Measurements from ENCODE around the gene LRRC49.
"Not testable (repeated sequence)": the region's sequence is repeated elsewhere in the genome, so short reads cannot be mapped to it uniquely, and the experiment has no call there.

The LRRC49 gene

DNA sequence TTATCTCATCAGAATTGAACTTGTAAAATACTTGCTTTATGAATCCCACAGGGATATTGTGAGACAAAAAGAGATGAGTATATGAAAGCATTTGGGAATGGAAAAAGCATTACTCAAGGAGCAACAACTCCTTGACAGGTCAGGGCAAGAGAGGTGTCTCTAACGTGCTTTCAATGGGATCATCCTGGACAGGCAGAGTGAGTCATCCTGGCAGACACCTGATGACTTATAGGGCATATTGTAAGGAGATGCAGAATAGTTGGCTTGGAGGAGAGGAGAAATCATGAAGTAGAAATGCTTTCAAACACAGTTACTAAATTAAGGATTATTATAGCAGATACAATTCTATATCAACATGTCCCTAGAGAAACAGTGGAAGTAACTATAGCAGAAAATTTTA lies 150.7 kb downstream of the LRRC49 start:
- H3K9ac ChIP-seq (ENCODE audit: insufficient read length), result no peak overlapping the region
- no peak for DNase-seq (ENCODE audit: low read depth, low spot score)
- H3K9me3 ChIP-seq (ENCODE audit: low read depth, low read length), result no peaks in the 10 kb centered on the region
- no peak overlapping the region for H3K4me3 ChIP-seq
- TF ChIP-seq FOXP2 (optimal IDR thresholded peaks at IDR 0.05; ENCODE audit: control extremely low read depth, extremely low read length, insufficient read depth) (no peak), POLR2AphosphoS5 (IDR thresholded peaks at IDR 0.05; ENCODE audit: borderline replicate concordance, low read depth, low read length) (no peak), EZH2 (IDR thresholded peaks at IDR 0.05) (no peak)
- no peaks in the 10 kb centered on the region for H3K36me3 ChIP-seq (ENCODE audit: insufficient read depth, low read length)
- H3K27ac ChIP-seq, result no peak overlapping the region

DNA sequence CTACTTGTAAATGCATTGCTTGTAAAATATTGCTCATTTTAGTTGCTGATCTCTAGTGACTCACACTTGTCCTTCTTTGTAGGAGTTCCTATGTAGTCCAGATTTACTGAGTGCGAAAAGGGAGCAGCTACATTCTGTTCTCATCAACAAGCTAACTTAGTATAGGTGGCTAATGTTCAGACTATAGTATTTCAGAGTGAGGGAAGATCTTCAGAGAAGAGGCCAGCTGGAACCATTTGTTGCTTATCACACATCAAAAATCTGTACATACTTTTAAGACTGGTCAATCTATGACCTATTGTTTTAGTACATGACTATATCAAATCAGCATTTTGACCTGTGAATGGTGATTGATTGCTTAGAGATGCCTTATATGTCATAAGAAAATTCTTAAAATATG lies 151.4 kb downstream of the LRRC49 start:
- DNase-seq (ENCODE audit: low read depth, low spot score), result no peak
- Histone ChIP-seq H3K27ac (no peak overlapping the region), H3K9ac (ENCODE audit: insufficient read length) (no peak overlapping the region), H3K36me3 (ENCODE audit: insufficient read depth, low read length) (no peaks in the 10 kb centered on the region), H3K9me3 (ENCODE audit: low read depth, low read length) (no peaks in the 10 kb centered on the region), H3K4me3 (no peak overlapping the region)
- TF ChIP-seq EZH2 (IDR thresholded peaks at IDR 0.05), result no peak
- TF ChIP-seq FOXP2 (optimal IDR thresholded peaks at IDR 0.05; ENCODE audit: control extremely low read depth, extremely low read length, insufficient read depth), result no peak
- TF ChIP-seq POLR2AphosphoS5 (IDR thresholded peaks at IDR 0.05; ENCODE audit: borderline replicate concordance, low read depth, low read length), result no peak

DNA sequence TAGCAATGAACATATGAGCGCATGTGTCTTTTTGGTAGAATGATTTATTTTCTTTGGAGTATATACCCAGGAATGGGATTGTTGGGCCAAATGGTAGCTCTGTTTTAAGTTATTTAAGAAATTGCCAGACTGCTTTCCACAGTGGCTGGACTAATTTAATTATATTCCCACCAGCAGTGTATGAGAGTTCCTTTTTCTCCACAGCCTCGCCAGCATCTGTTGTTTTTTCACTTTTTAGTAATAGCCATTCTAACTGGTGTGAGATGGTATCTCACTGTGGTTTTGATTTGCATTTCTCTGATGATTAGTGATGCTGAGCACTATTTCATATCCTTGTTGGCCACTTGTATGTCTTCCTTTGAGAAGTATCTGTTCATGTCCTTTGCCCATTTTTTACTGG lies 153.5 kb downstream of the LRRC49 start:
- H3K4me3 ChIP-seq; DNase-seq (ENCODE audit: low read depth, low spot score); H3K36me3 ChIP-seq (ENCODE audit: insufficient read depth, low read length); H3K9ac ChIP-seq (ENCODE audit: insufficient read length); H3K9me3 ChIP-seq (ENCODE audit: low read depth, low read length); H3K27ac ChIP-seq: not testable (repeated sequence)

DNA sequence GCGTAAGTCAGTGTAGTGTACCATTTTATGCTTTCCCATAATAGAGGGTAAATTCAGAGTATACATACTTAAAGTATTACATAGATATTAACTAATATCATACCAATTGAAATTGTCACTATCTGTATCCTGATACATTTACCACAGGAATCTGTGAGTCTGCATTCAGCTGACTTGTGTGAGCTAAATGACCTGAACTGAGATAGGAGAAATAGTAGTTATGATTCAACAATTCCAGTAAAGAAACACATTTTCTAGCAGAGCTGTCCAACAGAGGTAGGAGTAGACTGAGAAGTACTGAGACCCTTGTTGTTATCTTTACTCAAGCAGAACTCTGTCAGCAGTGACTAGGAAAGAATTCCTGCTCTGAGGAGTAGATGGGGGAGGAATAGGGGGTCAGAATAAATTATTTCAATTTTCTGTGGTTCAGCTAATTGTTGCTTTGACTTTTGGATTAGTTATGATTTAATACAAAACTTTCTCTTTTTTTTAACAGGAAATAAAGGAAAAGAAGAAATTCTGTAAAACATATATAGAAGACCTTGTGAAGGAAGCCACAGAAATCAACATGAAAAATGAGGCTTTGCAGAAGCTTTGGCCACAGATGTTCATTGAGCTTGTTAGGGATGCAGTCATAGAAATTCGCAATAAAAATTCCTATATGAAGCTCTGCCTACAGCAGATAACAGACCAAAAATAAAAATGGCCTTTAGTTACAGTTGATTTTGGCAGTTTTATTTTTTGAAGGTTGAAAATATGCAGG lies 156.5 kb downstream of the LRRC49 start:
- TF ChIP-seq POLR2AphosphoS5 (IDR thresholded peaks at IDR 0.05; ENCODE audit: borderline replicate concordance, low read depth, low read length), result no peak
- no peak overlapping the region for H3K4me3 ChIP-seq
- H3K9me3 ChIP-seq (ENCODE audit: low read depth, low read length), result no peaks in the 10 kb centered on the region
- DNase-seq (ENCODE audit: low read depth, low spot score), result no peak
- no peaks in the 10 kb centered on the region for H3K36me3 ChIP-seq (ENCODE audit: insufficient read depth, low read length)
- H3K27ac ChIP-seq, result no peak overlapping the region
- H3K9ac ChIP-seq (ENCODE audit: insufficient read length), result no peak overlapping the region

DNA sequence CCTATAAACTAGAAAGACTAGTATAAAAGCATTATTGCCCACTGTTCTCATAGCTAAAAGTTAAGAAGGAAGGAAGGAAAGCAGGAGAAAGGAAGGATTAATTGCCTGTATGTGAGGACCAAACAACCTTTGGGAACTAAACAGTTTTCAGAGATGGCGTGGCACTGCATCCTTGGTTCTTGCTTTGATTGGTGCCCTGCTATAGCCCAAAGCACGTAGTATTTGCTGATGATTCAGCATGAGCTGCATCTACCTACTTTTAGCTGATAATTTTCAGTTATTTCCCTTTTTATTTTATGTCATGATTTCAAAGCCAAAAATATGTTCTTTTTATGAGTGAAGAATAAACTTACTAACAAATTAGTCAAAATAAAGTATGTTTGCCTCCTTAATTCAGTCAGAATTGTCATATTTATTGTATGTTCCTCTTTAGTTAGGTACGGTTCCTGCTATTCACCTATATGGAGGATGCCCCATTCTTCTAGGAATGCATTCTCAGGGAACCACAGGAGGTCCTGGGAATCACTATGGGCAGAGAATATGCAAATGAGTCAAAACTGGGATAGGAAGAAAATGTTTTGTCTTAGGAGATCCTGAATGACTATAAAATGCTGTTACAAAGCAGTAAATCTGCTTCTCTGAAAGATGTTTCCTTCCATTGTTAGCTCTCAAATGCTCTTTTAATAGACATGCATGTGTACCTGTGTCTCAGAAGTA lies 157.2 kb downstream of the LRRC49 start:
- Histone ChIP-seq H3K9me3 (ENCODE audit: low read depth, low read length) (no peaks in the 10 kb centered on the region), H3K36me3 (ENCODE audit: insufficient read depth, low read length) (no peaks in the 10 kb centered on the region), H3K27ac (no peak overlapping the region), H3K9ac (ENCODE audit: insufficient read length) (no peak overlapping the region), H3K4me3 (no peak overlapping the region)
- TF ChIP-seq FOXP2 (optimal IDR thresholded peaks at IDR 0.05; ENCODE audit: control extremely low read depth, extremely low read length, insufficient read depth) (no peak), POLR2AphosphoS5 (IDR thresholded peaks at IDR 0.05; ENCODE audit: borderline replicate concordance, low read depth, low read length) (no peak), EZH2 (IDR thresholded peaks at IDR 0.05) (no peak)
- no peak for DNase-seq (ENCODE audit: low read depth, low spot score)

DNA sequence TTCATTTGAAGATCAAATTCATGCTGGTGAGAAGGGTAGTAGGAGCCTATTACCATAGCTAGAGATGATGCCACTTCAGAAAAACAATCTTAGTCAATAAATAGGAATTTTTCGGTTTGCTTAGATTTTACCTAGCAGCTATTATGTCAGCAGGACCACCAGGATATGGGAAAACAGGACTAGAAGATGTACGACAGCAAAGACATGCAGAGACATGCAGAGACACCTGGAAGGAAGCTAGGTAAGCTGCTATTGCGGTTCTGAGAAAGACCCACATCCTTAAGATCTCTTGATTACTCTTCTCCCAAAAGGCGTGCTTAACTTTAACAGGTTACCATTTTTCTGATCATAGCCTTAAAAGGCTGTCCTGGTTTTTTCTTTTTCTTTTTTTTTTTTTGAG lies 157.8 kb downstream of the LRRC49 start:
- no peak overlapping the region for H3K4me3 ChIP-seq
- DNase-seq (ENCODE audit: low read depth, low spot score), result no peak
- H3K9ac ChIP-seq (ENCODE audit: insufficient read length), result no peak overlapping the region
- no peaks in the 10 kb centered on the region for H3K36me3 ChIP-seq (ENCODE audit: insufficient read depth, low read length)
- no peak overlapping the region for H3K27ac ChIP-seq
- no peaks in the 10 kb centered on the region for H3K9me3 ChIP-seq (ENCODE audit: low read depth, low read length)
- TF ChIP-seq FOXP2 (optimal IDR thresholded peaks at IDR 0.05; ENCODE audit: control extremely low read depth, extremely low read length, insufficient read depth) (no peak), EZH2 (IDR thresholded peaks at IDR 0.05) (no peak), POLR2AphosphoS5 (IDR thresholded peaks at IDR 0.05; ENCODE audit: borderline replicate concordance, low read depth, low read length) (no peak)

DNA sequence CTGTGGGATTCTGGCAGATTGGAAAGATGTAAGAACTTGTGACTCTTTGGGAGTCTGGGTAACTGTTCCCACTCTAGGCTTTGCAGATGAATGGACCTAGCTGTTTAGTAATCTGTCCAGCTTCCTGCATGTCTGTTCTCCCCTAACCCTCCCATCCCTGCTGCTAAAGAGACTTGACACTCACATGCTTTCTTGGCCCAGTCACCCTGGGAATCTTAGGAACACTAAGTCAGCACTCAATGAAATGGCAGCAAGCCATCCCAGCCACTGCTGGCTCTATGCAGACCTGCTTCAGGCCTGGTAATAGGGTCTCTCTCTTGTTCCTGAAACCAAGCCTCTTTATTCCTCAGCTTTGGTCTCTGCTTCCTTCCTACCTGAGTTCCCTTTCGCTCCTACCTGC lies 158.9 kb downstream of the LRRC49 start:
- no peaks in the 10 kb centered on the region for H3K36me3 ChIP-seq (ENCODE audit: insufficient read depth, low read length)
- no peak for DNase-seq (ENCODE audit: low read depth, low spot score)
- no peaks in the 10 kb centered on the region for H3K9me3 ChIP-seq (ENCODE audit: low read depth, low read length)
- H3K9ac ChIP-seq (ENCODE audit: insufficient read length), result no peak overlapping the region
- no peak overlapping the region for H3K4me3 ChIP-seq
- no peak overlapping the region for H3K27ac ChIP-seq
- TF ChIP-seq POLR2AphosphoS5 (IDR thresholded peaks at IDR 0.05; ENCODE audit: borderline replicate concordance, low read depth, low read length) (no peak), EZH2 (IDR thresholded peaks at IDR 0.05) (no peak), FOXP2 (optimal IDR thresholded peaks at IDR 0.05; ENCODE audit: control extremely low read depth, extremely low read length, insufficient read depth) (no peak)

DNA sequence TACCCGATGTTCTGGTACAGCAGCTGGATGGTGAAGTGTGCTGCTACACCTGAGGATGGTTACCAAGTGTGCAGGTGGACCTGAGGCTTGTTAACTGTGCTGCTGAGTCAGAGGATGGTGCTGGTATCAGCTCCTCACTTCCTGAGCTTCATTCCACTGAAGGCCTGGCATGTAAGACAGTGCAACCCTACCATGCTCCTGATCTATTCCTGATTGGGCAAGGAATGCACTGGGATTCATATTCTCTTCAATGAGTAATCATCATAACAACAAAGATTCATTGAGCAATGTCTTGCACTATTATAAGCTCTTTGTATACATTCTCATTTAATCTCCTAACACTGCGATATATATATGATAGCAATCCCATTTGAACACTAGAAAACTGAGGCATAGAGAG lies 159.7 kb downstream of the LRRC49 start:
- Histone ChIP-seq H3K36me3 (ENCODE audit: insufficient read depth, low read length) (no peaks in the 10 kb centered on the region), H3K9me3 (ENCODE audit: low read depth, low read length) (no peaks in the 10 kb centered on the region), H3K27ac (no peak overlapping the region), H3K9ac (ENCODE audit: insufficient read length) (no peak overlapping the region), H3K4me3 (no peak overlapping the region)
- no peak for TF ChIP-seq POLR2AphosphoS5 (IDR thresholded peaks at IDR 0.05; ENCODE audit: borderline replicate concordance, low read depth, low read length)
- no peak for TF ChIP-seq EZH2 (IDR thresholded peaks at IDR 0.05)
- no peak for TF ChIP-seq FOXP2 (optimal IDR thresholded peaks at IDR 0.05; ENCODE audit: control extremely low read depth, extremely low read length, insufficient read depth)
- no peak for DNase-seq (ENCODE audit: low read depth, low spot score)
